Stimulated activated naive B cell treated with anti-CD40 and anti-IgM and Interleukin-4, amounts not matched to agents 10 μg/mL and 1 μg/mL and 100 μg/mL, for 72 hours (primary cell): ENCODE measurements around the gene MYO3B.
"Not testable (repeated sequence)": the region's sequence is repeated elsewhere in the genome, so short reads cannot be mapped to it uniquely, and the experiment has no call there.

Experiments used
- ATAC-seq, 2 donors: fragments of 150-1000 bp; cut with Tn5 transposase; replicated peaks; 2 replicates each; pipeline ENCODE4 v1.10.0; 2021; ENCODE audit warnings: moderate library complexity in 1 of 2
- DNase-seq: peaks from one replicate; pipeline ENCODE4 v3.0.0; 2021
- H3K27ac Mint-ChIP-seq: one replicate; pipeline ENCODE4 v1.8.0; 2022; ENCODE audit warnings: mild to moderate bottlenecking, mixed read lengths
- H3K27me3 Mint-ChIP-seq, 2 donors: one replicate each; pipeline ENCODE4 v1.8.0; 2022; ENCODE audit warnings: mixed read lengths in 2 of 2
- H3K36me3 Mint-ChIP-seq, 2 donors: one replicate each; pipeline ENCODE4 v1.8.0; 2022; ENCODE audit warnings: mixed read lengths in 2 of 2, mild to moderate bottlenecking in 1 of 2
- H3K4me1 Mint-ChIP-seq, 2 donors: one replicate each; pipeline ENCODE4 v1.8.0; 2022; ENCODE audit warnings: mixed read lengths in 2 of 2, mild to moderate bottlenecking in 1 of 2
- H3K4me3 Mint-ChIP-seq, 2 donors: one replicate each; pipeline ENCODE4 v1.8.0; 2022; ENCODE audit warnings: mild to moderate bottlenecking in 2 of 2, mixed read lengths in 2 of 2, moderate library complexity in 1 of 2
- H3K9me3 Mint-ChIP-seq, 2 donors: one replicate each; pipeline ENCODE4 v1.8.0; 2022; ENCODE audit warnings: mixed read lengths in 2 of 2, mild to moderate bottlenecking in 1 of 2

Gene MYO3B

GRCh38 chr2:170208967-170209366 is 31.0 kb downstream of the MYO3B start:
- Mint-ChIP-seq H3K4me3 (no peak overlapping the region), H3K27me3 (peaks cover 5 to 11% of the 10 kb centered on the region in 2 donors), H3K27ac (no peak overlapping the region), H3K36me3 (peaks cover 0 to 3% of the 10 kb centered on the region in 2 donors), H3K9me3 (peaks cover 7 to 11% of the 10 kb centered on the region in 2 donors), H3K4me1 (peaks cover 3 to 6% of the 10 kb centered on the region in 2 donors)
- ATAC-seq (no peak), DNase-seq (no peak)

- Mint-ChIP-seq H3K27me3 (peaks cover 0 to 6% of the 10 kb centered on the region in 2 donors), H3K9me3 (peaks cover 6 to 7% of the 10 kb centered on the region in 2 donors), H3K36me3 (peaks cover 0 to 3% of the 10 kb centered on the region in 2 donors), H3K4me3 (peak overlapping the region in 1 of 2 donors; percentile 31), H3K4me1 (peaks cover 3 to 6% of the 10 kb centered on the region in 2 donors), H3K27ac (no peak overlapping the region)
- DNase-seq: no peak
- peak; percentile 50 to 57 for ATAC-seq
Observed at GRCh38 chr2:170212625-170213280, 34.8 kb downstream of the MYO3B start.

- H3K4me3 Mint-ChIP-seq: peak overlapping the region in 1 of 2 donors; percentile 31
- not testable (repeated sequence) for ATAC-seq, DNase-seq, H3K36me3 Mint-ChIP-seq, H3K4me1 Mint-ChIP-seq, H3K27me3 Mint-ChIP-seq, H3K27ac Mint-ChIP-seq, H3K9me3 Mint-ChIP-seq
Observed at GRCh38 chr2:170213281-170213625, 35.3 kb downstream of the MYO3B start.

GRCh38 chr2:170213651-170214050 is 35.7 kb downstream of the MYO3B start:
- H3K27ac Mint-ChIP-seq: no peak overlapping the region
- H3K27me3 Mint-ChIP-seq: peaks cover 0 to 6% of the 10 kb centered on the region in 2 donors
- peaks cover 3 to 6% of the 10 kb centered on the region in 2 donors for H3K4me1 Mint-ChIP-seq
- H3K36me3 Mint-ChIP-seq: peaks cover 0 to 3% of the 10 kb centered on the region in 2 donors
- no peak for DNase-seq
- peaks cover 6 to 7% of the 10 kb centered on the region in 2 donors for H3K9me3 Mint-ChIP-seq
- H3K4me3 Mint-ChIP-seq: no peak overlapping the region
- no peak for ATAC-seq

- ATAC-seq: no peak
Observed at GRCh38 chr2:170214309-170214948, 36.5 kb downstream of the MYO3B start.

GRCh38 chr2:170215021-170215420 is 37.1 kb downstream of the MYO3B start:
- ATAC-seq (no peak), DNase-seq (no peak)
- no peak overlapping the region for H3K4me3 Mint-ChIP-seq
- H3K36me3 Mint-ChIP-seq: peaks cover 0 to 3% of the 10 kb centered on the region in 2 donors
- H3K27ac Mint-ChIP-seq: no peak overlapping the region
- peaks cover 6 to 7% of the 10 kb centered on the region in 2 donors for H3K9me3 Mint-ChIP-seq
- peaks cover 0 to 6% of the 10 kb centered on the region in 2 donors for H3K27me3 Mint-ChIP-seq
- peaks cover 3 to 6% of the 10 kb centered on the region in 2 donors for H3K4me1 Mint-ChIP-seq

More at GRCh38 chr2:170214309-170214948, 36.5 kb downstream of the MYO3B start:
- DNase-seq: no peak
- H3K9me3 Mint-ChIP-seq: peaks cover 6 to 7% of the 10 kb centered on the region in 2 donors
- H3K27ac Mint-ChIP-seq: no peak overlapping the region
- H3K4me3 Mint-ChIP-seq: no peak overlapping the region
- peaks cover 3 to 6% of the 10 kb centered on the region in 2 donors for H3K4me1 Mint-ChIP-seq
- peaks cover 0 to 6% of the 10 kb centered on the region in 2 donors for H3K27me3 Mint-ChIP-seq
- H3K36me3 Mint-ChIP-seq: peaks cover 0 to 3% of the 10 kb centered on the region in 2 donors

- no peak overlapping the region for H3K27ac Mint-ChIP-seq
- H3K4me1 Mint-ChIP-seq: peaks cover 3 to 6% of the 10 kb centered on the region in 2 donors
- H3K36me3 Mint-ChIP-seq: no peaks in the 10 kb centered on the region
- ATAC-seq (no peak), DNase-seq (no peak)
- H3K4me3 Mint-ChIP-seq: no peak overlapping the region
- peaks cover 0 to under 1% of the 10 kb centered on the region in 2 donors for H3K9me3 Mint-ChIP-seq
- H3K27me3 Mint-ChIP-seq: peaks cover 0 to 6% of the 10 kb centered on the region in 2 donors
Observed at GRCh38 chr2:170216428-170216827, 38.5 kb downstream of the MYO3B start.

- peaks cover 3 to 6% of the 10 kb centered on the region in 2 donors for H3K4me1 Mint-ChIP-seq
- H3K27me3 Mint-ChIP-seq: peaks cover 0 to 6% of the 10 kb centered on the region in 2 donors
- no peak overlapping the region for H3K4me3 Mint-ChIP-seq
- no peak overlapping the region for H3K27ac Mint-ChIP-seq
- DNase-seq: no peak
- no peaks in the 10 kb centered on the region for H3K9me3 Mint-ChIP-seq
- no peak for ATAC-seq
- H3K36me3 Mint-ChIP-seq: no peaks in the 10 kb centered on the region
Observed at GRCh38 chr2:170216981-170217380, 39.0 kb downstream of the MYO3B start.

GRCh38 chr2:170217778-170218251 is 39.9 kb downstream of the MYO3B start:
- H3K4me3 Mint-ChIP-seq: no peak overlapping the region
- peaks cover 0 to under 1% of the 10 kb centered on the region in 2 donors for H3K27me3 Mint-ChIP-seq
- no peak overlapping the region for H3K27ac Mint-ChIP-seq
- peaks cover 3 to 5% of the 10 kb centered on the region in 2 donors for H3K4me1 Mint-ChIP-seq
- H3K36me3 Mint-ChIP-seq: no peaks in the 10 kb centered on the region
- no peaks in the 10 kb centered on the region for H3K9me3 Mint-ChIP-seq
- no peak for ATAC-seq
- DNase-seq: no peak

- Mint-ChIP-seq H3K9me3 (no peaks in the 10 kb centered on the region), H3K4me1 (no peaks in the 10 kb centered on the region), H3K4me3 (no peak overlapping the region), H3K27ac (no peak overlapping the region), H3K27me3 (peaks cover 0 to 6% of the 10 kb centered on the region in 2 donors), H3K36me3 (no peaks in the 10 kb centered on the region)
- no peak for ATAC-seq
- DNase-seq: no peak
Observed at GRCh38 chr2:170218456-170218855, 40.5 kb downstream of the MYO3B start.

DNA sequence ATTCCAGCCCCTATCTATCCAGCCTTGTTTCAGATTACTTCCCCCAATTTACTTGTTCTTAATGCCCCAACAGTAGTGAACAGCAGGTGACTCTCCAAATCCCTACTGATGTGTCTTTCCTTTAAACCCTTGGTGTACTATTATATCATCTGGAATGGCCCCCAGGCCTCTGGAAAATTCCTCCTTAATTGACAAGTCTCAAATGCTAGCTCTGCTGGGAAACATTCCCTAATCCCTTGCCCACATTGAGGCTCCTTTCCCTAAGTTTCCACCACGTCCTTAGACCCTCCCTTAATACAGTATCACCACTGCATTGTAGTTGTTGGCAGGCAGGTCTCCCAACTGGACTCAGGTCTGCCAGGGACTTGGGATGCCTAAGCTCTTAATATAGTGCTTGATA is 41.0 kb downstream of the MYO3B start:
- Mint-ChIP-seq H3K27me3 (peaks cover 0 to 6% of the 10 kb centered on the region in 2 donors), H3K4me3 (no peak overlapping the region), H3K27ac (no peak overlapping the region), H3K4me1 (no peaks in the 10 kb centered on the region), H3K36me3 (no peaks in the 10 kb centered on the region), H3K9me3 (no peaks in the 10 kb centered on the region)
- no peak for DNase-seq
- ATAC-seq: no peak

DNA sequence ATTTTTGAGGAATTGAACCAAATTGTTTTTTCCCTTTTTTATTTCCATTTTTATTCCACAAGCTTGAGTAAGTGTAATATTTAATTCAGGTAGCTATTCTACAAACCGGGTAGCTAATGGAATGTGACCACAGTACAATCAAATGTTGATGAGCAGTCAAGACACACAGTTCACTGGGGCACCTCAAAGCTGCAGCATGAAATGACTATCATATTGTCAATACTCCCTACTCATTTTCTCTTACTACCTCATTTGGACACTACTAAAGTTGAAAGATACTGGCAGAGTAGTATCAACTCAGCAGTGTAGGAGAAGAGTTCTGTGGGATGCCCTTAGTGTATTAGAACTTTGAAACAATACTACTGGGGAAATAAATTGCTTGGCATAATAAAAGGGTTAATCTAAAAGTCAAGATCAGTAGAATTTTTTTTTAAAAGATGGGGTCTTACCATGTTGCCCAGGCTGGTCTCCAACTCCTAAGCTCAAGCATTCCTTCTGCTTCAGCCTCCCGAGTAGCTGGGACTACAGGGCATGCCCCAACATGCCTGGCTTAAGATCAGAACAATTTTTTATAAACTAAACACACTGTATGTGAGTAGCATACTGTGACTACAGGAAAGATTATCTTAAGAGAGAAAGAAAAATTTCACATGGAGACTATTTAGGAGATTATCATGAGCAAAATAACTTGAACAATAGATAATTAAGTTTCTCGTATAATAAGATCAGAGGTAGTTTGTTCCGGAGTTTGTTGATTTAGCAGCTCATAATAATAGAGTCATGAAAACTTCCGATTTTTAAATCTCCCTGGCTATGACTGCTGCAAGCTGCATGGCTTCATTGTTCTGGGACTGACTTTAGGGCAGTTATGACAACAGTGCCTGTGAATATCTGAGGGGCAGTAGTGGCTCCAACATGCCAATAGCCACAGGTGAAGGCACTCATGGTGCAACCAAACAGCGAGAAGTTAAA is 43.7 kb downstream of the MYO3B start:
- H3K4me1 Mint-ChIP-seq: no peaks in the 10 kb centered on the region
- ATAC-seq (no peak), DNase-seq (no peak)
- peaks cover 0 to 15% of the 10 kb centered on the region in 2 donors for H3K27me3 Mint-ChIP-seq
- H3K9me3 Mint-ChIP-seq: no peaks in the 10 kb centered on the region
- no peak overlapping the region for H3K27ac Mint-ChIP-seq
- H3K36me3 Mint-ChIP-seq: no peaks in the 10 kb centered on the region
- no peak overlapping the region for H3K4me3 Mint-ChIP-seq

DNA sequence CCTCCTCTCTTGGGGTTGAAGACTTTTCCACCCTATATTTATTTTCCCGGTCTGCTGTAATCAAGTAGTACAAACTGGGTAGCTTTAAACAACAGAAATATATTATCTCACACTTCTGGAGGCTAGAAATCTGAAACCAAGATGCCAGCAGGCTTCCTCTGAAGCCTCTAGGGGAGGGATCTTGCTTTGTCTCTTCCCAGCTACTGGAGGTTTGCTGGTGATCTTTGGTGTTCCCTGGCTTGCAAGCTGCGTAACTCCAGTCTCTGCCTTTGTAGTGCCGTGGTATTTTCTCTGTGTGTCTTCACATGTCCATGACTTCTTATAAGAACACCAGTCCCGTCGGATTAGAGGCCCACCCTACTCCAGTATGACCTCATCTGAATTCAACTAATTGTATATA is 44.4 kb downstream of the MYO3B start:
- ATAC-seq: no peak
- no peak overlapping the region for H3K27ac Mint-ChIP-seq

DNA sequence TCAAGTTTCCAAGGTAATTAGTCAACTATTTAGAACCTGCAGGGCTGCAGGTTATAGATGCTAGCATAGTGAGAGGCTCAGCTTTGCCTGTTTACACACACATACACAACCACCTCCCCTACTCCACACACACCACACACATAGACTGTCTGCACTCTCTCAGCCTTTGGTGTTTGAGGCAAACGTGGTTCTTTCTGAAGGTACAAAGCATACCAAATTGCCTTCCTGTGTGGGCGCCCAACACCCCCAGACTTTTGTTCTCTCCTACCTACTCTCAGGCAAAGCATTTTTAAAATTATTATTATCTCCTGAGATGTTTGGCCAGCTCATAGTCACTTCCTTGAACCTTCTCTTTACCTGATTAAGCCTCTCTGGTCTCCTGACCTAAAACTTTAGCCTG is 44.9 kb downstream of the MYO3B start:
- Mint-ChIP-seq H3K9me3 (no peaks in the 10 kb centered on the region), H3K27ac (no peak overlapping the region), H3K36me3 (no peaks in the 10 kb centered on the region), H3K4me1 (no peaks in the 10 kb centered on the region), H3K4me3 (no peak overlapping the region), H3K27me3 (peaks cover 0 to 17% of the 10 kb centered on the region in 2 donors)
- DNase-seq (no peak), ATAC-seq (no peak)

More for the DNA sequence above, 44.4 kb downstream of the MYO3B start:
- Mint-ChIP-seq H3K4me1 (no peaks in the 10 kb centered on the region), H3K4me3 (no peak overlapping the region), H3K36me3 (no peaks in the 10 kb centered on the region), H3K27me3 (peaks cover 0 to 17% of the 10 kb centered on the region in 2 donors), H3K9me3 (no peaks in the 10 kb centered on the region)
- no peak for DNase-seq
